WTC11 (cell line): ENCODE data around the gene EXOSC5. TPM values are rescaled to one million over a fixed set of nuclear protein-coding genes. Genes with fewer than 3 reads are reported as not detected.
A peak's percentile ranks its signal among the peaks of the same experiment; 100 is the strongest.

ENCODE experiments used
- ATAC-seq: fragments of 200-7000 bp; cut with Tn5 transposase; 2 replicates; pipeline ENCODE4 v1.10.0; 2021; ENCODE audit warnings: mild to moderate bottlenecking, moderate library complexity
- CTCF ChIA-PET: fragments of 300-600 bp; sonication (Branson Sonifier 250); formaldehyde crosslinking; loops from one replicate; lab custom pipeline; 2021; ENCODE audit warnings: antibody characterized with exemption; lab: Charles Lee
- POLR2A ChIA-PET: fragments of 350-600 bp; sonication (Branson Sonifier 250); formaldehyde crosslinking; loops from one replicate; lab custom pipeline; 2021; ENCODE audit warnings: antibody characterized with exemption; lab: Charles Lee
- DNase-seq: peaks from one replicate; pipeline ENCODE4 v3.0.0; 2021; ENCODE audit warnings: low spot score
- H3K27ac Mint-ChIP-seq: 2 replicates; pipeline ENCODE4 v1.8.0; 2021; ENCODE audit warnings: mixed read lengths
- H3K27me3 Mint-ChIP-seq: 2 replicates; pipeline ENCODE4 v1.8.0; 2021; ENCODE audit warnings: low read depth, mild to moderate bottlenecking, moderate library complexity, mixed read lengths
- H3K36me3 Mint-ChIP-seq: 2 replicates; pipeline ENCODE4 v1.8.0; 2021; ENCODE audit warnings: mixed read lengths
- H3K4me1 Mint-ChIP-seq: 2 replicates; pipeline ENCODE4 v1.8.0; 2022; ENCODE audit warnings: mixed read lengths
- H3K4me3 Mint-ChIP-seq: 2 replicates; pipeline ENCODE4 v1.8.0; 2021; ENCODE audit warnings: mild to moderate bottlenecking, moderate library complexity, mixed read lengths
- H3K9me3 Mint-ChIP-seq: 2 replicates; pipeline ENCODE4 v1.8.0; 2021; ENCODE audit warnings: mixed read lengths
- ATF1 ChIP-seq: sonication (generic); formaldehyde crosslinking; IDR thresholded peaks from 2 replicates; pipeline ENCODE4 v1.8.1; 2023; ENCODE audit warnings: mild to moderate bottlenecking, moderate library complexity, missing genetic modification reagents
- EMX1 ChIP-seq: fragments of 250-450 bp; sonication (Bioruptor Pico); IDR thresholded peaks from 2 replicates; pipeline ENCODE4 v1.8.0; 2021; ENCODE audit warnings: mild to moderate bottlenecking
- ETV6 ChIP-seq: sonication (generic); formaldehyde crosslinking; IDR thresholded peaks from 2 replicates; pipeline ENCODE4 v1.8.1; 2022; ENCODE audit warnings: mild to moderate bottlenecking, missing genetic modification reagents
- FOXK1 ChIP-seq: sonication (generic); formaldehyde crosslinking; IDR thresholded peaks from 2 replicates; pipeline ENCODE4 v1.8.0; 2022; ENCODE audit warnings: mild to moderate bottlenecking, moderate library complexity, missing genetic modification reagents
- GABPB1 ChIP-seq: sonication (generic); formaldehyde crosslinking; IDR thresholded peaks from 2 replicates; pipeline ENCODE4 v1.8.1; 2023; ENCODE audit warnings: mild to moderate bottlenecking, missing genetic modification reagents
- GRHL2 ChIP-seq: fragments of 250-450 bp; sonication (Bioruptor Pico); IDR thresholded peaks from 2 replicates; pipeline ENCODE4 v1.8.0; 2022; ENCODE audit warnings: mild to moderate bottlenecking, moderate library complexity; ENCODE audit not compliant: insufficient replicate concordance, severe bottlenecking
- GTF2I ChIP-seq: fragments of 250-450 bp; sonication (Bioruptor Pico); conservative IDR thresholded peaks from 2 replicates; pipeline ENCODE4 v1.4.0; 2021; ENCODE audit warnings: mild to moderate bottlenecking
- JUN ChIP-seq: sonication (generic); formaldehyde crosslinking; IDR thresholded peaks from 2 replicates; pipeline ENCODE4 v1.8.0; 2023; ENCODE audit warnings: mild to moderate bottlenecking, missing genetic modification reagents
- KAT7 ChIP-seq: sonication (generic); formaldehyde crosslinking; IDR thresholded peaks from 2 replicates; pipeline ENCODE4 v1.8.1; 2023; ENCODE audit warnings: missing genetic modification reagents, mild to moderate bottlenecking, borderline replicate concordance
- NFE2L1 ChIP-seq: sonication (generic); formaldehyde crosslinking; IDR thresholded peaks from 2 replicates; pipeline ENCODE4 v1.8.1; 2023; ENCODE audit warnings: missing genetic modification reagents
- RELA ChIP-seq: sonication (generic); formaldehyde crosslinking; IDR thresholded peaks from 2 replicates; pipeline ENCODE4 v1.8.1; 2022; ENCODE audit warnings: missing genetic modification reagents, mild to moderate bottlenecking, borderline replicate concordance
- RORB ChIP-seq: fragments of 250-450 bp; sonication (Bioruptor Pico); IDR thresholded peaks from 2 replicates; pipeline ENCODE4 v1.9.0; 2021; ENCODE audit warnings: mild to moderate bottlenecking
- SMAD4 ChIP-seq: sonication (generic); formaldehyde crosslinking; IDR thresholded peaks from 2 replicates; pipeline ENCODE4 v1.8.0; 2022; ENCODE audit warnings: mild to moderate bottlenecking, missing genetic modification reagents
- SP1 ChIP-seq: sonication (generic); formaldehyde crosslinking; conservative IDR thresholded peaks from 2 replicates; pipeline ENCODE4 v1.8.1; 2022; ENCODE audit warnings: missing genetic modification reagents
- TCF7 ChIP-seq: sonication (generic); formaldehyde crosslinking; IDR thresholded peaks from 2 replicates; pipeline ENCODE4 v1.8.0; 2022; ENCODE audit warnings: mild to moderate bottlenecking, low read depth, missing genetic modification reagents, moderate library complexity
- ZNF219 ChIP-seq: sonication (generic); formaldehyde crosslinking; IDR thresholded peaks from 2 replicates; pipeline ENCODE4 v1.8.0; 2023; ENCODE audit warnings: missing genetic modification reagents, mild to moderate bottlenecking, borderline replicate concordance
- ZNF671 ChIP-seq: fragments of 250-450 bp; sonication (Bioruptor Pico); IDR thresholded peaks from 2 replicates; pipeline ENCODE4 v1.8.0; 2021; ENCODE audit warnings: mild to moderate bottlenecking
- total RNA-seq: library from RNA; stranded (reverse); gene quantifications from 3 replicates; pipeline ENCODE4 v1.2.3, GENCODE V29; 2021
- TF ChIP-seq, protein P1 (sequence below): sonication (generic); formaldehyde crosslinking; IDR thresholded peaks from 2 replicates; pipeline ENCODE4 v1.8.0; 2022; ENCODE audit warnings: mild to moderate bottlenecking, missing genetic modification reagents
- TF ChIP-seq, protein P2 (sequence below): sonication (generic); formaldehyde crosslinking; IDR thresholded peaks from 2 replicates; pipeline ENCODE4 v1.8.1; 2022; ENCODE audit warnings: mild to moderate bottlenecking, missing genetic modification reagents, moderate library complexity, borderline replicate concordance
- TF ChIP-seq, protein P3 (sequence below): sonication (generic); formaldehyde crosslinking; IDR thresholded peaks from 2 replicates; pipeline ENCODE4 v1.8.1; 2022; ENCODE audit warnings: low read depth, missing genetic modification reagents, borderline replicate concordance
- TF ChIP-seq, protein P4 (sequence below): sonication (generic); formaldehyde crosslinking; IDR thresholded peaks from 2 replicates; pipeline ENCODE4 v1.8.0; 2022; ENCODE audit warnings: mild to moderate bottlenecking, missing genetic modification reagents
- TF ChIP-seq, protein P5 (sequence below): sonication (generic); formaldehyde crosslinking; IDR thresholded peaks from 2 replicates; pipeline ENCODE4 v1.8.1; 2022; ENCODE audit warnings: low read depth, mild to moderate bottlenecking, moderate library complexity, missing genetic modification reagents, borderline replicate concordance

Gene EXOSC5
- total RNA-seq, 1 experiment from 2014 or later = 56.4 TPM

DNA sequence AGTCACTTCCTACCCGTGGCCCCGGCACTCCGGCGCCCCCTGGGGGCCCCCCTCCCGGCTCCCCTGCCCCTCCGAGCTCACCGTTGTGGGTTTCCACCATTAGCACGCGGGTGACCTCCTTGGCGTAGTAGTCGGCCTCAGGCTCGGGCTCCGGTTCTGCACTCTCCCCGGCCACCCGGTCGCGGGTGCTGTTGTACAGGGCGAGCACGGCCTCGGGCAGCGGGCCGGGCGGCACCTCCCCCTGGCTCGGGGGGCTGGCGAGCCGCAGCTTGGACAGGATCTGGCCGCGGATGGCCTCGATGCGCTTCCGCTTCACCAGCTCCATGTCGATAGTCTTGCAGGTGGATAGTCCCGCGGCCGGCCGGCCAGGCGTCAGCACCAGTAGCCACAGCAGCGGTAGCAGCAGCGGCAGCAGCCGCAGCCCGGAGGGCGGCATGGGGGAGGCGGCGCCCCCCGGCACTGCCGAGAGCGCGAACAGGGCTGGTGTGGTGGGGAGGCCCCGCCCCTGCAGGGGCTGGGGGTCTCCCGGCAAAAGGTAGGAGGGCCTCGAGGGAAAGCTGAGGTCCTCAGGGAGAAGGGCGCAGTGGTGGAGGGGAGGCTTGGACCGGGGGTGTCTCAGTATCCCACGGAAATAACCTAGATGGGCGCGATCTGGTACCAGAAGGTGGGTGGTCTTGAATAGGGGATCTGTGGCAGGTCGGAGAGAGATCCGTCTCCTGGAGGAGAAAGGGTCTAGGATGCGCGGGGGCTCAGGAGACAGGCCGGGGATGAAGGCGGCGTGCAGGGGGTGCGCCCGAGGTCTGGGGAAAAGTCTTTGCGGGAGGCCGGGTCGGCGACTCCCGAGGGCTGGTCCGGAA, 44.3 kb downstream of the EXOSC5 start (continued):
- TF ChIP-seq, protein P1, sequence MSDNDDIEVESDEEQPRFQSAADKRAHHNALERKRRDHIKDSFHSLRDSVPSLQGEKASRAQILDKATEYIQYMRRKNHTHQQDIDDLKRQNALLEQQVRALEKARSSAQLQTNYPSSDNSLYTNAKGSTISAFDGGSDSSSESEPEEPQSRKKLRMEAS (CRISPR knock-in tag) = peak; percentile 43; the same call in 1 of the 2 replicates
- TF ChIP-seq RELA (CRISPR knock-in tag) (peak; percentile 31; the same call in 1 of the 2 replicates), FOXK1 (peak; percentile 15; the same call in 1 of the 2 replicates), RORB (CRISPR knock-in tag) (no peak)

DNA sequence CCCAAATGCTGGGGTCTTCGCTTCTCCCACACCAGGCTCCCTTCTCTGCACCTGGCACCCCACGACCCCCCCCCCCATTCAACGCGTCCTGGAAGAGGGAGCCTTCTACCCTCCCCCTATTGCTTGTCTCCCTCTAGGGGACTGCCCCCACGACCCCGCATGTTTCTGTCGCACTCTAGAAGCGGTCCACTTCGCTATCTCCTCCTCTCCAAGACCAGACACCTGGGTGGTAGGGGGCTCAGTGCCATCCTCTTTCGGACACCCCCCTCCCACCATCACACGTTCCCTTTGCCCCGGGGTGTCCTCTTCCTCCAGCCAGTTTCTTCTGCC, 44.9 kb downstream of the EXOSC5 start:
- H3K27me3 Mint-ChIP-seq = peaks cover 58% of the 10 kb centered on the region

DNA sequence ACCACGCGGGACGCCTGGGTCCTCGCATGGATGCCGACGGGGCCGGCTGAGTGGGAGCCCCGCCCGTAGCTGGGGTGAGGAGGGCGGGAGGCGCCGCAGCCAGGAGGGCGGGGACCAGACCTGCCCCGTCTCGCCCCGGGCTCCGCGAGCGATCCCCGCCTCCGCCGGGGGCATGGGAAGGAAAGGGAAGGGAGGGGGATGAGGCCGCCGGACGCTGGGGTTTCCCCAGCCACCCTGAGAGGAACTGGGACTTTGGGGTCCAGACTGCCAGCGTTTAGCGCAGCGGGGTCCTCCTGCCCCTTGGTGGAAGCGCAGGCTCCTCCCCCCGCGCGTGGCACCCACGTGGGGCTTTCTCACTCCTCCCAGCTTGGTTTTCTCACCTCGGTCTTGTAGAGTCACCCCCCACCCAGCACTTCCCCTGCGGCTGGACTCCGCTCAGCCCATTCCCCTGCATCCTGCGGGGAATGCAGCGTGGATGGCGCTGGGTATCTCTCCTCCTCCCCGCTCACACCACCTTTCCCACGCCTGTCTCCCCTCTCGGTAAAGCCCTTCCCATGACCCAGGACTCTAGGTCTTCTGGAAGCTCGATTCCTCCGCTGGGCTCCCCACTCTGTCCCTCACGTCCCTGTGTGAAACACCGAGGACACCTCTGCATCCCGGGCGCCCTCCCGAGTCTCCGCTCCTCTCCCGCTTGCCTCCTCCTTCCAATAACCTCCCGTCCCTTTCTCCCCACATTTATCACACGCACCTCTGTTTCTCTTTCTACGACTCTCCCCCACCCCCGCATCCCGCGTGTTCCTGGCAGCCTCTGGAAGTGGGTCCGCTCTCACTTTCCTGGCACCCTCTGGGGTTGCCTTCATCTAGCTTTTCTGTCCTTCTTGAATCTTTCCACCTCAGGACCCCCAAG, 45.6 kb downstream of the EXOSC5 start:
- DNase-seq (peak; percentile 47), ATAC-seq (peak; percentile 18)
- Mint-ChIP-seq H3K27me3 (peaks cover 58% of the 10 kb centered on the region), H3K9me3 (no peaks in the 10 kb centered on the region), H3K27ac (no peak overlapping the region), H3K36me3 (no peaks in the 10 kb centered on the region), H3K4me1 (peaks cover 18% of the 10 kb centered on the region), H3K4me3 (peak overlapping the region; percentile 89)
- TF ChIP-seq ETV6 (no peak), GTF2I (CRISPR knock-in tag) (no peak), NFE2L1 (CRISPR knock-in tag) (no peak)
- TF ChIP-seq, protein P2, sequence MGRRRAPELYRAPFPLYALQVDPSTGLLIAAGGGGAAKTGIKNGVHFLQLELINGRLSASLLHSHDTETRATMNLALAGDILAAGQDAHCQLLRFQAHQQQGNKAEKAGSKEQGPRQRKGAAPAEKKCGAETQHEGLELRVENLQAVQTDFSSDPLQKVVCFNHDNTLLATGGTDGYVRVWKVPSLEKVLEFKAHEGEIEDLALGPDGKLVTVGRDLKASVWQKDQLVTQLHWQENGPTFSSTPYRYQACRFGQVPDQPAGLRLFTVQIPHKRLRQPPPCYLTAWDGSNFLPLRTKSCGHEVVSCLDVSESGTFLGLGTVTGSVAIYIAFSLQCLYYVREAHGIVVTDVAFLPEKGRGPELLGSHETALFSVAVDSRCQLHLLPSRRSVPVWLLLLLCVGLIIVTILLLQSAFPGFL (CRISPR knock-in tag) = no peak
- TF ChIP-seq, protein P3, sequence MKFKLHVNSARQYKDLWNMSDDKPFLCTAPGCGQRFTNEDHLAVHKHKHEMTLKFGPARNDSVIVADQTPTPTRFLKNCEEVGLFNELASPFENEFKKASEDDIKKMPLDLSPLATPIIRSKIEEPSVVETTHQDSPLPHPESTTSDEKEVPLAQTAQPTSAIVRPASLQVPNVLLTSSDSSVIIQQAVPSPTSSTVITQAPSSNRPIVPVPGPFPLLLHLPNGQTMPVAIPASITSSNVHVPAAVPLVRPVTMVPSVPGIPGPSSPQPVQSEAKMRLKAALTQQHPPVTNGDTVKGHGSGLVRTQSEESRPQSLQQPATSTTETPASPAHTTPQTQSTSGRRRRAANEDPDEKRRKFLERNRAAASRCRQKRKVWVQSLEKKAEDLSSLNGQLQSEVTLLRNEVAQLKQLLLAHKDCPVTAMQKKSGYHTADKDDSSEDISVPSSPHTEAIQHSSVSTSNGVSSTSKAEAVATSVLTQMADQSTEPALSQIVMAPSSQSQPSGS (CRISPR knock-in tag) = no peak
- CTCF ChIA-PET = interaction anchor here (0.8 to 6.2 kb wide), 23 partner anchors 10 to 219 kb away, joined by 3 to 103 read pairs (median 6); partner anchors contain the start of genes B3GNT8, B9D2, CCDC97 and DMAC2
- POLR2A ChIA-PET = interaction anchor here (0.6 to 1.0 kb wide), 2 partner anchors 11 to 12 kb away, joined by 3 to 4 read pairs; partner anchors contain the start of gene B9D2

More for the DNA sequence above, 44.9 kb downstream of the EXOSC5 start:
- ChIA-PET CTCF (interaction anchor here (0.8 to 6.2 kb wide), 26 partner anchors 10 to 218 kb away, joined by 3 to 103 read pairs (median 6); partner anchors contain the start of genes B3GNT8, B9D2, CCDC97 and DMAC2), POLR2A (interaction anchor here (0.6 to 1.0 kb wide), 3 partner anchors 11 to 25 kb away, joined by 3 to 4 read pairs (median 4); partner anchors contain the start of gene B9D2)
- Mint-ChIP-seq H3K9me3 (no peaks in the 10 kb centered on the region), H3K27ac (no peak overlapping the region), H3K4me3 (peak overlapping the region; percentile 89), H3K4me1 (peaks cover 18% of the 10 kb centered on the region), H3K36me3 (no peaks in the 10 kb centered on the region)
- no peak for ATAC-seq
- TF ChIP-seq, protein P4, sequence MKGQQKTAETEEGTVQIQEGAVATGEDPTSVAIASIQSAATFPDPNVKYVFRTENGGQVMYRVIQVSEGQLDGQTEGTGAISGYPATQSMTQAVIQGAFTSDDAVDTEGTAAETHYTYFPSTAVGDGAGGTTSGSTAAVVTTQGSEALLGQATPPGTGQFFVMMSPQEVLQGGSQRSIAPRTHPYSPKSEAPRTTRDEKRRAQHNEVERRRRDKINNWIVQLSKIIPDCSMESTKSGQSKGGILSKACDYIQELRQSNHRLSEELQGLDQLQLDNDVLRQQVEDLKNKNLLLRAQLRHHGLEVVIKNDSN (CRISPR knock-in tag) = no peak
- TF ChIP-seq SP1 (CRISPR knock-in tag) (no peak), KAT7 (no peak), ZNF219 (CRISPR knock-in tag) (no peak), GABPB1 (CRISPR knock-in tag) (no peak), TCF7 (CRISPR knock-in tag) (no peak), EMX1 (no peak), NFE2L1 (CRISPR knock-in tag) (no peak), GRHL2 (CRISPR knock-in tag) (no peak), SMAD4 (CRISPR knock-in tag) (no peak), ATF1 (CRISPR knock-in tag) (no peak), ZNF671 (CRISPR knock-in tag) (no peak), JUN (CRISPR knock-in tag) (no peak)
- TF ChIP-seq, protein P5, sequence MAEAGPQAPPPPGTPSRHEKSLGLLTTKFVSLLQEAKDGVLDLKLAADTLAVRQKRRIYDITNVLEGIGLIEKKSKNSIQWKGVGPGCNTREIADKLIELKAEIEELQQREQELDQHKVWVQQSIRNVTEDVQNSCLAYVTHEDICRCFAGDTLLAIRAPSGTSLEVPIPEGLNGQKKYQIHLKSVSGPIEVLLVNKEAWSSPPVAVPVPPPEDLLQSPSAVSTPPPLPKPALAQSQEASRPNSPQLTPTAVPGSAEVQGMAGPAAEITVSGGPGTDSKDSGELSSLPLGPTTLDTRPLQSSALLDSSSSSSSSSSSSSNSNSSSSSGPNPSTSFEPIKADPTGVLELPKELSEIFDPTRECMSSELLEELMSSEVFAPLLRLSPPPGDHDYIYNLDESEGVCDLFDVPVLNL (CRISPR knock-in tag) = no peak
- no peak for DNase-seq
